DMS114 treated with DMSO at 0.1 percent for 48 hours (cell line): Measurements from ENCODE around the gene PCDHA4.

Source experiments
- DNase-seq: peaks from one replicate; lab custom pipeline; 2025; ENCODE audit not compliant: unreplicated experiment; lab: John Stamatoyannopoulos, UW

PCDHA4 gene

GRCh38 chr5:140855772-140856674, 49.2 kb downstream of the PCDHA4 start, which contains the start of gene PCDHA10:
TSS of gene PCDHA10 (plus strand) at chr5:140855897. CDS start at chr5:140856049, 152 bp downstream.
- DNase-seq: no peak

- DNase-seq: no peak
Measured at GRCh38 chr5:140857177-140857986, 50.5 kb downstream of the PCDHA4 start.

- DNase-seq: no peak
Measured at GRCh38 chr5:140857987-140858240, 51.0 kb downstream of the PCDHA4 start.

GRCh38 chr5:140862441-140863295, 55.8 kb downstream of the PCDHA4 start:
- DNase-seq: no peak
